NCI-H345 treated with DMSO at 0.1 percent for 48 hours (cell line): ENCODE data around the gene PCSK6.
"Not testable (repeated sequence)": the region's sequence is repeated elsewhere in the genome, so short reads cannot be mapped to it uniquely, and the experiment has no call there.

Experiments
- DNase-seq: peaks from one replicate; lab custom pipeline; 2025; ENCODE audit not compliant: unreplicated experiment; lab: John Stamatoyannopoulos, UW

Gene PCSK6

DNA sequence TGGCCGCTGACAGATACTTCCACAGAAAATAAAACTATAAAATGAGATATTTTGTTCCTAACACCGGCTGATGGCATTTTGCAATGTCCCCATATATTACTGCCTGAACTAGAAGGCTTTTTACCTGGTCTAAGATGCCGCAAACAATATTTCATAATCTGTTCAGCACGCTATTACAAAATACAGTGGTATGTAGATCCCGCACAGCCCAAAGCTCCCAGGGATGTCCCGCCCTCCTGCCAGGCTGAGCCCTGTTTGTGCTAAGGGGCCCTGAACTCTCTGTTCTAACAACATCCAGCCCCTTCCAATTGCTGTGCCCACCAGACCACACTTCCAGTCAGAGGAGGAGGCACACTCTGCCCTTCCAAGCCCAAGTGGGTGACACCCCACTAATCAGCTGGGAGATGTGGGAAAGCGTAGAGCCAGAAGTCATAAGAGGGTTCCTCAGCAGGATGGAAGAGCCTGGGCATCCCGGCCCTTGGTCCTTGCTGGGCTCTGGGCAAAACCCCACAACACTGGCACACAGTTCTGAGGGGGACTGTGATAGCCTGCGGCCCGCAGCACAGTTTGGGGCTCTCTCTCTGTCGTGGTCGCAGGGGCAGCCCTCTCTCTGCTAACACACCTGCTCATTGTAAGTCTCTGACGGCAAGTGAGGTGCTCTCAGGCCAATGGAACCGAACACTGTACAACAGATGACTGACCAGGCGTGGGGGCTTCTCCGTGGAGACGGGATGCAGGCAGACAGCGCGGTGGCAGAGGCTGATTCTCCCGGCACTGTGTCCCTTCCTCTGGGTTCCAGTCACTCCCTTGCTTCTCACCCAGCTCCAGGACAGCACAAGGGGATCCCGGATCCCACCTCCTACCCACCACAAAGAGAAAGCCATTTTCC, 55.2 kb downstream of the PCSK6 start:
- no peak for DNase-seq

DNA sequence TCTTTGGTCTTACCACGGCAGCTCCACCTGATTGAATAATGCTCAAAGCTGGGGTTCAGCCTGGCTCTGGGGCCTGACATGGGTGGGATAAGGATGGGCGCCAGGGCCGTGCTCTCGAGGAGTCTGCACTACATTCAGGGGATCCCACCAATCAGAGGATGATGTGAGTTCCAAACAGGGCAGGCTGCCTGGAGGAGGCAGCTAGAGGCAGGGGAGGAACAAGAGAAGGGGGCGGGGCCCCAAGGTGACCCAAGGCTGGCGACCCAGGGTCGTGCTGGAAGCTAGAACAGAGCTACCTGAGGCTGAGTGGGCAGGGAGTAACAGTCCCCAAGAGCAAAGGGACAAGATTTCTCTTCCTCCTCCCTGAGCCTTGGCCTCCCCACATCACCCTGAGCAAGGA, 56.1 kb downstream of the PCSK6 start:
- no peak for DNase-seq

DNA sequence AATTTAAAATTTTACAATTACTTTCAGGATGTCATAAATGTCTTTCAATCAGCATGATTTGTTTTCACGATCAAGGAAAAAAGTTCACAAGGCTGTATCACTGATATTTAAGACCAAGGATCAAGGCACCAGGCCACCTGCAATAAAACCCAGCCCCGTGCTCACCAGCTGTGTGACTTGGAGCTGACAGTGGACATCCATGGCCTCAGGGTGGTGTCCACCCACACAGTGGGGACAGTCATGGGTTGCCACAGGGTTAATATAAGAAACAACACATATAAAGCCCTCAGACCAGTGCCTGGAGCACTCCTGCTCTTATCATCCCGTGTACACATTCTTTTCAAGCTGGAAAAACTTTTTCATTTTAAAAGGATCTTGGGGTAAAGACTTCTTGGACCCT, 56.5 kb downstream of the PCSK6 start:
- DNase-seq: no peak

DNA sequence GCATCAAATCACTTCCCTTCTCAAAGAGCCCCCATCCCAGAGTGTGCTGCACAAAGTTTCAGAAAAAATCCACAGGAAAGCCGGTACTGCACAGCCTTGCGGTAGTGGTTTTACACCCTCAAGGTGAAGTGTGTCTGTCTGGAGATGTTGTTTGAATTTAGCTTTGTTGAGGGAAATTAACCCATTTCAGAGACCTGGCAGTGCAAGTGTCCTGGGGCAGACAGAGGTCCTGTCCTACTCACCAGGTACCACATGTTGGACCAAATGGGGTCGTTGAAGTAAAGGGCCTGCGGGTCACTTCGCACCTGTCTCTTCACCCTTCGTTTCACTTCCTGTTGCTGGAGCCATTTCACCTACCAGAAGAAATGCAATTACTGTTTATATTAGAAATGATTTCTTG, 57.8 kb downstream of the PCSK6 start:
- DNase-seq: no peak

DNA sequence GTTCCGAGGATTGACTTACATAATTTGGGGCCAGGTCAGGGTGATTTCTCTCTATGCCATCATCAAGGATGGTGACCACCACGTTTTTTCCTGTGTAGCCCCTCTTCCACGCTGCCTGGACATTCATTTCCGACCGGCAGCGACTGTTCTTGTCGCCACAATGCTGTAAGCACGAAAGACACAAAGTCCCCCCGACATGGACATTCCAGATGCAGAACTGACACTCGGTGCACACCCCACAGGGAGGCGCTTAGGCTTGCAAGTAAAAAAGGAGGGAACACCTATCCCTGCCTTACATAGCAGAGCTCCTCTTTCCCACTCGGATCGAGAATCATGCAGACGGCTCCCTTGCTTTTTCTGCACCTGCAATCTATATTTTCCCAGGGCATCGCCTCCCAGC, 58.2 kb downstream of the PCSK6 start:
- DNase-seq: no peak

DNA sequence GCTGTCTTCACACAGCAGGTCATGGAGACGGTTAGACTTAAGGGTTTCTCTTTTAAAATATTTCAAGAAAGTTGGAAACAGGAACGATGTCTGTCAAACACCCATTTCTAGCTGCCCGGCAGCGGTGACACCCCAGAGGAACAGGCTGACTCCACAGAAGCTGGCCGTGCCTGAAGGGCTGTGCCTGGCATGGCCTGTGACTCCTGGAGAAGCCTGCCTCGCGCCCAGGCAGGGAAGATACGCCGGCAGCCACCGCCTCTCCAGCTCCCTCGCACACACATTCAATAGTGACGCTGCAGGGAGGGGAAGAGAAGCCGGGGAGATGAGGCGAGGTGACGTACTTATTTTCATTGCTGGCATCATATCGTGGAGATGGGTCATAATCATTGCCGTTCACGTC, 59.9 kb downstream of the PCSK6 start:
- DNase-seq: no peak

DNA sequence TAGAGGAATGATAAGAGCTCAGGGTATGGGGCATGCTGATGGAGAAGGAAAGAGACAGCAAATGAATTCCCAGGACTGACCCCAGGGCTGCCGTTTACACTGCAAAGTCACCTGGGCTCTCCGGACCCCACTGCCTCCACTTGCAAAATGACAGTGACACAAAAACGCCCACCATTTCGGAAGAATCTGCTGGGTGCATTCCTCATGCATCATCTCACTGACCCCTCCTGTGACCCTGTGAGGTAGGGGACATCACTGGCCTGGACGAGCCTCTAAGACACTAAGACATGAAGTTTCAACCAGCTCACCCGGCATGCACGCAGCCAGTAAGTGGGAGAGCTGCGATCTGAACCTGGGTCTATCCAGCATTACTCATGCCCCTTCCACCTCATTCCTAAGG, 60.3 kb downstream of the PCSK6 start:
- no peak for DNase-seq

DNA sequence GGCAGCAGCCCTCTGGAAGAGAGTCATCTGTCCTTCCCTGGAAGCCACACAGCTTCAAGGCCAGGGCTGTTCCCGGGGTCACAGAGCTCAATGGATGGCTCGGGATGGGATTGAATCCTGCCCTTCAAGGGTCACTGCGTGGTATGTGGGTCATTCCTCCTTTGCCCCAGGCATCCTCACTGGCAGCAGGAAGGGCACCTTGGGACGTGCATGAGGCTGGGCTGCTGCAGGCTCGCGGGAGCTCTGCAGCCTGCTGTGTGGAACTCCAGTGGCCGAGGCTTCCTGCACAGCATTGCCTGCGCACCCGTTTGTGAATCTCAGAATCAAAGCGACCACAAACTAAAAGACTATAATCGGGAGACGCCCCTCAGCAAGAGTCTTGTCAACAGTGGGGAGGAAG, 60.7 kb downstream of the PCSK6 start:
- no peak for DNase-seq

DNA sequence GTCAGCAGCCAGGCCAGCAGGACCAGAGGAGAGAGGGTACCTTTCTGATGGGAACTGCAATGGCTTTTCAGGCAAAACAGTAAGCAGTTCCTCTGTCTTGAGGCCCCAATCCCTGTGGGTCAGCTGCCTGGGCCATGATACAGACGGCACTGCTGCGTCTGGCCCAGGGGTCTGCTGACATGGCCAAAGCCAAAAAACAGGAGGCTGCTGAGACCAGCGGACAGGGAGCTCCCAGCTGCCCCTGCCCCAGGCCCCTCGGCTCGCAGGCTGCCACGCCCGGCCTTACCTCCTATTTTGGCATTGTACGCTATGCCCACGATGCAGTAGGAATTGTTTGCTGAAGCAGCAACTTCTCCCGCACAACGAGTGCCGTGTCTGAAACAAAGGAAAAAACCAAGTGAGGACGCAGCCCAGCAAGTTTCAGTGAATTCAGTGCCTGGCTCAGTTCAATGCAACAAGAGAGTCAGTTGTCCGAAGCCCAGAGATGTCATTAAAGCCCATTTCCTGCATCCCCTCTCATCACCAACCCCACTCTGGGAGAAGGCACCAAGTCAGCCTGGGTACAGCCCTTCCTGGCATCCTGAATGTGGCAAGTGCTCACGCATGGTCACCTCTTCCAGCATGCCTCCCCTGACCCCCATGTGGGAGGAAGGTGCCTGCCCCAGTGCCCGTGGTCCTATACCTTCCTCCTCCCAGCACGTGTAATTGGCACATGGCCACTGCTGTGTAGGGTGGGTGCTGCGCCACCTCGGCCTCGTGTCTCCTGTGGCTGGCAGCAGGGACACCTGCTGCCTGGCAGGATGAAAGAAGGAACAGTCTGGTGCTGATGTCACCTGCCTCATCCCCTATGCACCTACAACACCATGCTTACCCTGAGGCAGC, 61.7 kb downstream of the PCSK6 start:
- no peak for DNase-seq

DNA sequence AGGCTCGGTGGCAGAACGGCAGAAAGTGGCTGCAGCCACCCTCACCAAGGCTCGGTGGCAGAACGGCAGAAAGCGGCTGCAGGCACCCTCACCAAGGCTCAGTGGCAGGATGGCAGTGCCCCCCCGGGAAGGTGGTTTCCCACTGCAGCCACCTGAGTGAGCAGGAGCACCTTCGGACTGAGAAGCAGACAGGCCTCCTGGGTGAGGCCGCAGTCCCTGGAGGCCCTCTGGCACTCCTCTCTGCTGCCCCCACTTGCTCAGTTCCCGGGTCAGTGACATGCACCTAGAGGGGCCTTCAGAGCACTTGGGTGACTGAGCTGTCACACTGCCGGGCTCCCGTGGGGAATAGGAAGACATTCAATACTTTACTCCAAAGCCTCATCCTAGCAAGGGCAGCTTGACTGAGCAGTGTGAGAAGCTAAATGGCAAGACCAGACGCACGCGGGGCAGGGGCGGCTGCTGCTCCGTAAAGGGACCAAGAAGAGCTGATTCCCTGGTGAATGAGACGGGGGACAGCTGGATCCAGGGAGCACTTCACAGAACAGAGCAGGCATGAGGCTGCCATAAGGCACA, 62.7 kb downstream of the PCSK6 start:
- no peak for DNase-seq

DNA sequence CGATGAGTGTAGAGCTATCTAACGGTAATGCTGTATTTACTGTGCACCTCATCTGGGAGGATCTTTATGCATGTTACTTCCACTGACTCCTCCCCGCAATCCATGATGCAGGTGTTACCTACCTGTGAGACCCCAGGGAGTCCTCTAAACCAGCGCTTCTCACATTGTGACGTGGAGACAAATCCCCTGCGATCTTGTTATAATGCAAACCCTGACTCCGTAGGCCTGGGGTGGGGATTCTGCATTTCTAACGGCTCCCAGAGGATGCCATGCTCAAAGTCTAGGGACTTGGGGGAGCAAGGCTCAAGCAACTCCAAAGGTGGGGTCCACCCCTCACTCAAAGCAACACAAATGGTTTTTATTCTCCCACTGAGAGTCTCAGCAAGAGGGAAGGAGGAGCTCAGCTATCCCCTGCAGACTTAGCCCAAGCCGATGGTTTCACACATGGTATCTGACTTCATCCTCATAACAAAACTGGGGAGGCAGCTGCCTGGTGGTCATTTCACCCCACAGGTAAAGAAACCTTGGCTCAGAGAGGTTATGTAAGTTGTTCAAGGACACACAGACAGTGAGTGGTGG, 63.6 kb downstream of the PCSK6 start:
- no peak for DNase-seq

DNA sequence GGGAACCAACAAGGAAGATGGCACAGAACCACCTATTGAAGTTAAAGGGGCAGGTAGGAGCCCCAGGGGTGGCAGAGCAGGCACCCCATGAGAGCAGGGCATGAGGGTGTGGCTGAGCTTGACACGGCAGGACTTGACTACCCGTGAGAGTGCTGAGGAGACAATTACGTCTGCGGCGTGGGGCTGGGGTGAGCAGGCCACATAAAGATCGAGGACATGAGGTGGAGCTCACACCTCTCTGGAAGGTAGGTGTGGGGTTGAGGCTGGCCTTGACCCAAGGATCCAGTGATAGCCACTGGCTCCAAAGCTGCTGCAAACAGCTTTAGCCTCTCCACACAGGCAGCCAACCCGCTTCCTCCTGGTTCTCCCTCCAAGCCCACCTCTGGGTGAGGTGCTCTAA, 64.5 kb downstream of the PCSK6 start:
- no peak for DNase-seq

DNA sequence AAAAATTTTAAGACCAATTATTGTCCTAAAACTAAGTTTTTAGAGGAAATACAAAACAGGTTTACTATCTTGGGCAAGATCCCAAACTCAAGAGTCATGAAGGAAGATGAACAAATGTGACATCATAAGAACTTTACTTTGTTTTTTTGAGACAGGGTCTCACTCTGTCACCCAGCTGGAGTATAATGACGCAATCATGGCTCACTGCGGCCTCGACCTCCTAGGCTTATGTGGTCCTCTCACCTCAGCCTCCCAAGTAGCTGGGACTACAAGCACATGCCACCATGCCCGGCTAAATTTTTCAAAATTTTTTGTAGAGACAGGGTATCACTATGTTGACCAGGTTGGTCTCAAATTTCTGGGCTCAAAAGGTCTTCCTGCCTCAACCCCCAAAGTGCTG, 69.3 kb downstream of the PCSK6 start:
- no peak for DNase-seq

DNA sequence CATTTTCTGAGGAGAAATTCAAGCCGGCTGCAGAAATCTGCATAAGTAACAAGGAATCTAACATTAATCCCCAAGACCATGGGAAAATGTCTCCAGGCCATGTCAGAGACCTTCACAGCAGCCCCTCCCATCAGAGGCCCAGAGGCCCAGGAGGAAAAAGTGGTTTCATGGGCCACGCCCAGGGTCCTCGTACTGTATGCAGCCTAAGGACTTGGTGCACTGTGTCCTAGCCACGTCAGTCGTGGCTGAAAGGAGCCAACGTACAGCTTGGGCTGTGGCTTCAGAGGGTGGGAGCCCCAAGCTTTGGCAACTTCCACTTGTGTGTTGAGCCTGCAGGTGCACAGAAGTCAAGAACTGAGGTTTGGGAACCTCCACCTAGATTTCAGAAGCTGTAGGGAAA, 73.0 kb downstream of the PCSK6 start:
- DNase-seq: not testable (repeated sequence)

DNA sequence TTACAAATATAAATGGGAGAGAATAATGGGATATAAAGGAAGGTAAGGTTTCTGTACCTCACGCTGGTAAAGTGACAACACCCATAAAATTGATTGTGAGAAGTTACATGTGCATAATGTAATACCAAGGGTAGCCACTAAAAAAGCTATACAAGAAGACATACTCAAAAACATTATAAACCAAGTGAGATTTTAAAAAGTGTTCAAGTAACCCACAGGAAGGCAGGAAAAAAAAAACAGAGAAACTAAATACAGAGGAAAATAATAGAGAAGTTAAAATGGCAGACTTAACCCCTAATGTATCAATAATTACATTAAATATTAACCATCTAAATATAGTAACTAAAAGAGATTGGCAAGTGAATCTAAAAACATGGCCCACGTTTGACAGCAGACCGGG, 76.3 kb downstream of the PCSK6 start:
- no peak for DNase-seq

DNA sequence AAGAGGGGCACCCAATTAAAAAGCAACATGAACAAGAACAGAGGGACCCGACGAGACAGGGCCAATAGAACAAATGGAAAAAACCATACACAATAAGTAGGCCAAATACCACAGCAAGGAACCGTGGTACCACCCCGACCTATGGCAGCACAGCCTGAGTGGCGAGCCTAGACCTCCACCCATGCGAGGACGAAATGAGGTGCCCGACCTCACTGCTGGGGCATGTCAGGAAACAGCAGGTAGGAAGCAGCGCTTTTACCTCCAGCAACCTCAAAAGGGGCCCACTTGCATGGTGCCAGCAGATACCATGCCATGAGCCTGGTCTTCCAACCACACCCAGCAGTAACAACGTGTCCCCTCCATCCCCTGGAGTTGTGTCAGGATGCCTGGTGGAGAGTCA, 77.9 kb downstream of the PCSK6 start:
- no peak for DNase-seq

DNA sequence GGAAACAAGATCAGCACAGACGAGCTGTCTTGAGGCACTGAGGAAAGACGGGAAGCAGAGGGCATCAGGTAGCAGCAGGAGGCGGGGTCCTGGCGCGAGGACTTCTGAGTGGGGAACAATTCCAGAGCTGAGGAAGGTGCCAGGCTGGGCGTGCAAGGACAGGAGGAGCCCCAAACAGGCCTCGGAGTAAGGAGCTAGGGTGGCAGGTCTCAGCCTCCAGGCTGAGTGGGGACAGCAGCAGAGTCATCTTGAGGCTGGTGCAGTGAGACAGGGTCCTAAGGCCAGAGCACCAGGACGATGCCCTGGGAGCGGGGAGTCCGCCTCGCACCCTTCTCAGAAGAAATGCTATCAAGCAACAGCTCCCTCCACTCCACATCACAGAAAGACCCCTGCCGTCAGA, 78.4 kb downstream of the PCSK6 start:
- no peak for DNase-seq

DNA sequence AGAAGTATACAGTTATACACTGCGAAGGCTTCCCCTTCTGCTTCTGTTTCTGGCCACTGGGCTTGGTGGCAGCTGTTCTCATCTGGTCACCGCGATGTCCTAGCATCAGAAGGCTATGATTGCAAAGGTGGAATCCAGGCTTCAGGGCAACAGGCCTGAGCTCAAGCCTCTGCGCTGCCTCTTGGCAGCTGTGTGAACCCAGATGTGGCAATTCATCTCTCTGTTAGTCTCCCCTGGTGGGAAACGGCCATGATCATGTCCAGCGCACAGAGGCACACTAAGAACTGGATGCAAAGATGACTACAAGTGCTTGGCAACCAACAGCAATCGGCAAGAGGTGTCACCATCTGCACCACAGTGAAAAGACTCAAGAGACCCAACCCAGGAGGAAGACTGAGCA, 78.9 kb downstream of the PCSK6 start:
- DNase-seq: no peak

DNA sequence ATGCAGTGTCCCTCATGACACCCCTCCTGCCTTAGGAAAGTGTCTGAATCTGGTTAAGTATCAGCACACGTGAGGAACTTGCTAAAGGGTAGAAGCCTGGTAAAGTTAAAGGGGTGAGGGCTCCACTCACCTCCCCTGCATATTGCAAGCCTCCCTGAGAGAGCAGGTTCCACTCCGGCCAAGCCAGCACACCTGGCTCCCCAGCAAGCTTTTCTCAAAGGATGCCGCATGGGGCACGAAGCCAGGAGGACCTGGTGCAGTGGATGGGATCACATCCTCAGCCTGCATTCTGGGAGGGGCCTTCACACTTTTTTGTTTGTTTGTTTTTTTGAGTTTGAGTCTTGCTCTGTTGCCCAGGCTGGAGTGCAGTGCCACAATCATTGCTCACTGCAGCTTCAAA, 79.9 kb downstream of the PCSK6 start:
- DNase-seq: no peak

DNA sequence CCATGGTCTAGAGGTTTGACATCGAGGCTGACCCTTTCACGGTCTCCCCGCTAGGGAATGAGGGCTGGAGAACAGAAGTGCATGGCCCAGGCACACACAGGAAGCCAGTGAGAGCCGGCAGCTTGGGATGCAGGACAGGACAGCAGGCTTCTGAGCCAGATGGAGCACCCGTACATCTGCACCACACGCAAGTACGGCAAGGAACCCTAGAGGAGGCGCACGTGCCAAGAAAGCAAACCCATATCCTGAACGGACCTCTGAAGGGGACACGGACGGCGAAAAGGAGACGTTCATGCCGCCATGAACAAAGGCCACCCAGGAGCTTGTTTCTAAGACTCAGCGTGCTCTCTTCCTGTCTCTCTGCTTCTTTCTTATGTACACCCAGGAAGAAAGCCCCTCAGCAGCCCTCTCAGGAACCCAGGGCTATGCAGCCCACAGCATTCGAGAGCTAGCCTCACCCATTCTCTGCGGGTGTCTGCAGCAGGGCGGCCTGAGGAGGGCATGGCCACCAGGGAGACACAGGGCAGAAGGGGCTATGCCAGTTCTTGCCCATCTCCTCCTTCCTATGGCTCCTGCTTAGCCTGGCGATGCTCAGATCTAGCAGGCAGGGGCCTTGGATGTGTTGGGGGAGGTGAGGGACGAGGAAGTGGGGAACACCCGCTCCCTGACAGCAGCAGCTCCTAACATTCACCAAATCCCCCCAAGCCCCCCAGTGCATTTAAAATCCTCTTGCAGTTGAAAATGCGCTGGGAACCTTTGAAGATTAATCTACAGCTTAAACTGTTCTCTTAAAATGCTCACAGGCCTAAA, 81.3 kb downstream of the PCSK6 start:
- DNase-seq: no peak

DNA sequence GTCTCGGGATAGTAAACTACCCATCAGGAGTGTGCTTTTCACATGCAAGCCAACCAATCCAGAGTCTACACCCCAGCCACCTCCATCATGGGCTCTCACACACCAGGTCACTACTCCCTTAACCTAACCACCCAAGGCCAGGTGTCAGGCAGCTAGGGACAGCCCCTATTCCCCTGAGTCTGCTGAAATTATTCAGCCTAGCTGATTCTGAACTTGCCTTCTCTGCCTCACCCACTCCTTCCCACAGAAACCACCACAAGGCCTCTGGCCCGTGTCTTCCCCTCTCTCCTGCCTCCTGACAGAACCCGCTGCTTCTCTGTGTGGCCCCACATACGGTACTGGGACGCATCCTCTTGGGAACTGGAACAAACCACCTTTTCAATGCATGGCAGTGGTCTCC, 82.1 kb downstream of the PCSK6 start:
- DNase-seq: no peak
